Limb (tissue), 2 donors: Measurements from ENCODE around the gene ING3.

ENCODE experiments used
- DNase-seq, 2 donors: peaks; one replicate each; pipeline ENCODE4 v3.0.0-alpha.2; 2016; ENCODE audit errors: extremely low spot score in 2 of 2

Gene ING3

GRCh38 chr7:120988591-120989256, 38.1 kb downstream of the ING3 start, which contains the start of gene CPED1:
Gene CPED1 (plus strand): TSS chr7:120988711. CDS start chr7:120989622, 911 bp downstream.
- peak in 1 of 2 donors; percentile 79 for DNase-seq

DNA sequence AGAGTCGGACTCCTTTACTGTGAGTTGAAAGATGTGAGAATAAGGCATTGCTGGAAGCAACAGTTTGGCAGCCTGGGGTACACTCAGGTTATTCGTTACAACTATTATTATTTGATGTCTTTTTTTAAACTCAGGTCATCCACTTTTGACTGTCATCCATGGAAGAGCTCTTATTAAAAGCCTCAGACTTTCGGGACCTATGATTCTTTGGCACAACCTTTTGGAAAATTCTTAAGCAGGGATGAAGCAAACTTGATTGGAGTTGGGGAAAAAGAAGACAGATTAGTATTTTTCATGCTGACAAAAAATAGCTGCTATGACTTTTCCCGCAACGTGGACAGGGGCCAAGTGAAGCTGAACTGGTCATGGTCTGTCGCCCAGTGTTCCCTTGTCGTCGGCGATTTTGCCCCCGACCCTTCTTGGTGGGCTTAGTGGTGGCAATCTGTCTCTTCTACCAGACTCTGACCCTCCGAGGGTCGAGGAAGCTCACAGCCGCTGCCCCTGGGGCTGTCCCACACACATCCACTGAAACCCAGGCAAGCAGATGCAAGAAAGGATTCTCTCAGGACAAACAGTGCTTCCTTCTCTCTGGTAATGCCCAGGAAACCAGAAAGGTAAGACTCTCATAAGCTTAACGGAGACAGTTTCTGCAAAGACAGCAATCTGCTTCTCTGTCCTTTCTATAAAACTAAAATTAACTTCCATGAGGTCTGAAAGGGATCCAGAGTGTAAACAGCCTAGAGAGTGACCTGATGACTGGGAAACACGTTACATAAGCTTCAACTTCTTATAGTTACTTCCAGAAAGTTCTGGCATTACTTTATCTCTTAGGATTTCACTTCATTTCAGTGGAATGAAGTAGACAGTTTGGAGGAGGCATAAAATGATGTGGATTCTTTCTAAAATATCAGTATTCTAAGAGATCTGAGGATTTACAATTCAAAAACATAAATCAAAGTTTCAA, 39.0 kb downstream of the ING3 start:
- DNase-seq: peak in 1 of 2 donors; percentile 50

GRCh38 chr7:120990468-120991118, 40.0 kb downstream of the ING3 start:
- DNase-seq: no peak

GRCh38 chr7:120991161-120991560, 40.6 kb downstream of the ING3 start:
- no peak for DNase-seq

GRCh38 chr7:120991581-120991980, 41.0 kb downstream of the ING3 start:
- DNase-seq: no peak

DNA sequence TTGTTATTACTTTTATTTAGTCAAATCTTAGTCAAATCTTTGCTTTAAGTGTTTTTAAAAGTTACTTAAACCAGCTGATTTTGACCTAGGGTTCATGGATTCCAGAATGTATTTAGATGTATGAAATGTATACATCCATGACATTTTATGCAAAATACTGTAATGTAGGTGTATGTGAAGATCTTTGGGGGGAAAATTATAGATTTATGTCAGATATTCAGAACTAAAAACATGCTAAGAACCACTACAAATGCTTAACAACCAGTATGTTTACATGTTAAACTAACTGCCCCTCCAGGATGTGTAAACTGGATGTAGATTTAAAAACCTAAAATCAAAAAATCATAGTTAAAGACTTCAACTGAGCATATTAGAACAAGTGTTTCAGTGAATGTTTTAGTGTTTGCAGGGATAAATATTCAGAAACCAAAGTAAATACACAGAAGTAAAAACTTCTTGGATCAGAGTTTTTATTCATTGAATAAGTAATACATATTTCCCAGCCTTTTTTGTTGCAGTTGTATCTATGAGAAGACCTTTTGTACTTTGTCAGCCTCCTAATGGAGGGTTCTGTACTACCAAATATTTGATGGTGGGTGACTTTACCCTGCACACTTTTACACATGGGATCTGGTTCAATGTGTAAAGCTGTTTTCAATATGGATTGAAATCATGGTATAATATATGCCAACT, 41.8 kb downstream of the ING3 start:
- no peak for DNase-seq

DNA sequence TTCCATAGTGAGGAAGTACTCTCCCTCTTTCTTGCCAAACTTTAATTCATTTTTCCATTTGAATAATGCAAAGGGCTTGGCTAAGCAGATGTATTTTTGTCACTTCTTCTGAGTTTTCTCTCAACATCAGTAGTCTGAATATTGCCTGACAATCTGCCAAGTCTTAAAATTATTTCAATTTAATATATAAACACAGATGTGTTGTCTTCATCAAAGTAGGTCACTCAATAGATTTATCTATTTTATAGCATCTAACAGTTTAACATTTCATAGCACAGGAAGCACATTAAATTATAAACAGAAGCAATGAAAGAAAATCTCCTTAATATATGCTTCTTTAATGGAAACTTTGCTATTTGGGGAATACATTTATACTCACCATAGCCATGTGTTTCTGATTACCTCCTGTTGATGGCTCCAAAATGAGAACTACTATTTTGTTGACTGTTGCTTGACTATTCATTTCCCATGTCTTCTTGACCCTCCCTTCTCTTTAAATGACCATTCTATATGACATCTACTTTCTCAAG, 42.5 kb downstream of the ING3 start:
- peak in 1 of 2 donors; percentile 86 for DNase-seq

GRCh38 chr7:120993553-120994191, 43.1 kb downstream of the ING3 start:
- DNase-seq: no peak

- DNase-seq: no peak
Measured at GRCh38 chr7:120994512-120995410, 44.2 kb downstream of the ING3 start.

- DNase-seq: no peak
Measured at GRCh38 chr7:120995654-120996053, 45.1 kb downstream of the ING3 start.

DNA sequence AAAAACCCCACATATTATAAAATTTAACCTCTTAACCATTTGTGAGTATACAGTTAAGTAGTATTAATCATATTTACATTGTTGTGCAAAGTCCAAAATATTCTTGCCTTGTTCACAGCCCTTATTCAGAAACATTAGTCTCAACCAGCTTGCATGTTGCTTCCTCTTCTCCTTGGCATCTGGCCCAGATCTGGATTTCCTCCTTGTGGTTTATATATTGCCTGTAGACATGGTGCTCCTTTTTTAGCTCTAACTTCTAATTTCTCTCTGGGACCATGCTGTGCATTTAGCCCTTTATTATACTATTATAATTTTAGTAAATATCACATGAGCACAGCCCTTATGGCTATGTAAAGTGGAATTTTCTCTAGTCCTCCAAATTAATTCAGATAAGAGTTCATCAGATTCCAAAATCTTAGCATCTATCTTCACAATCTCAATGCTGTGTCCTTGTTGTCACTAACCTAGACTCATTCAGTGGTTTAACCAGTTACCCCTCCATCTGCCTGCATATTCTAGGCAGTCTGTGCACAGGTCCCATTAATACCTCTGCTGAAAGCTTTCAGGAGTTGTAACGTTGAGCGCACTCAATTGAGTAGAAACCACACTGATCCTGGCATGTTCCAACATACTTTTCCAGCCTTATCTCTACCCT, 45.9 kb downstream of the ING3 start:
- peak; percentile 43 to 80 for DNase-seq

DNA sequence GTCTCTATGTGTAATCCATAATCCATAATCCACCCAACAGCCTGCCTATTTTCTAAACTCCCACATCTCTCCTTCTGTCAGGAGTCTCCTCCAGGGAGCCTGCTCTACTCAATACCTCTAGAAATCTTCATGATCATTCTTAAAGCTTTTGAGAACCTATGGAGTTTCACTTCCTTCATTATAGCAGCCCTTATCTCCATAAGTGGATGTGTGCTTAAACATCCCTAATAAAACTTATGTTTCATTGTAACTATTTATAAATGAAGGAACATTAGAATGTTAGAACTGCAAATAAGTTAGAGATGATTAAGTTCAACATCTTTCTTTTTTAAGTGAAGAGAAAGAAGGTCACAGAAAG, 46.4 kb downstream of the ING3 start:
- DNase-seq: no peak

DNA sequence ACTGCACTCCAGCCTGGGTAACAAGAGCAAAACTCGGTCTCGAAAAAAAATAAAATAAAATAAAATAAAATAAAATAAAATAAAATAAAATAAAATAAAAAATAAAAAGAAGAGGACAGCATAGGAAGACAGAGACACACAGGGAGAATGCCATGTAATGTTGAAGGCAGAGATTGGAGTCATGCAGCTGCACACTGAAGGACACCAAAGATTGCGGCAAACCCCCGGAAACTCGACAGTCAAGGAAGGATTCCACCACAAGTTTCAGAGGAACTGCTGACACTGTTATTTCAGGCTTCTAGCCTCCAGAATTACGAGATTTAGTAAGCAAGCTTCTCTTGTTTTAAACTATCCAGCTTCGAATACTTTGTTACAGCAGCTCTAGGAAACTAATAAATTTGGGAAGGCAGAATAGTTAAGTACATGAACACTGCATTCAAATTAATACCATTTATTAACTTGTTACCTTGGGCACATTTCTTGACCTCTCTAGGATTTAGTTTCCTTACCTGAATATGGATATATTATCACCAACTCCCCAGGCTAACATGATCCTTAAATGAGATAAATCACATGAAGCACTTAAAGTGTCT, 47.4 kb downstream of the ING3 start:
- no peak for DNase-seq

DNA sequence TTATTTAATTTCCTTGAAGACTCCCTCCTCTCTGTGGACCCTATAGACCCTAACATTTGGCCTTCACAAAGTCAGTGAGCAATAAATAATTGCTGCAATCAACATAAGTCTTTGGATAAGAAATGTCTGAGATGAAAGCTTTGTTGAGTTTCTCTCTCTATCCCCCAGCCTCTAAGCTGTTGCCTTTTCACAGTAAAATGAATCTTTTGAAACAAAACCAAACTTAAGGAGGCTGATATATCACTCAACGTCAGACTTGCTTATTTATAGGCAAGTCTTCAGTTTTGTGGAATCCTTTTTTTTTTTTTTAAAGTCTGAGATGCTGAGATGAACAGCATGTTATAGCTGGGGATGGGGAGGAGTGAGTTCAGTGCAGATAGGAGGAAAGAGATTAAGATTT, 47.9 kb downstream of the ING3 start:
- DNase-seq: no peak

DNA sequence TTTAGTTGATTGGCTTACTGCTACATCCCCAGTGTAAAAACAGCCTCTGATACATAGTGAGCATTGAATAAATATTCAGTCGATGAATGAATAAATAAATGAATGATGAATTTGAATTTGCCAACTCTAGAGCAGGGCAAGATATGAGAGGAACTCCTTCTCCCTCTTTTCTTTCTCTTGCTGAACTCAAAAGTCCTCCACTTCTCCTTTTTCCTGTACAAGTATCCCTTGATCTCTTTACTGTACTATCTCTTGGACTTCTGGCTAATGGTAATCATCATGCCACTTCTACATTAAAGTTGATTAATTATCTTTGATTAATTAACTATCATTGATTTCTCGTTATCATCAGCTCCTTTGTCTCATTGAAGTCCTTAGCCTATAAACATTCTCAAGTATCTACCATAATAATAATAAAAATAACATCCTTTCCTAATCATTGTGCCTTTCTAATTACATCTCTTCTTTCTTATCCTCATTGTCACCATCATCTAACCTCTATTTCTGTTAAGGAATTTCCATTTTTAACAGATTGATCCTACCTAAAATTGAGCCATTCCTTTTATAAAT, 48.5 kb downstream of the ING3 start:
- DNase-seq: no peak

DNA sequence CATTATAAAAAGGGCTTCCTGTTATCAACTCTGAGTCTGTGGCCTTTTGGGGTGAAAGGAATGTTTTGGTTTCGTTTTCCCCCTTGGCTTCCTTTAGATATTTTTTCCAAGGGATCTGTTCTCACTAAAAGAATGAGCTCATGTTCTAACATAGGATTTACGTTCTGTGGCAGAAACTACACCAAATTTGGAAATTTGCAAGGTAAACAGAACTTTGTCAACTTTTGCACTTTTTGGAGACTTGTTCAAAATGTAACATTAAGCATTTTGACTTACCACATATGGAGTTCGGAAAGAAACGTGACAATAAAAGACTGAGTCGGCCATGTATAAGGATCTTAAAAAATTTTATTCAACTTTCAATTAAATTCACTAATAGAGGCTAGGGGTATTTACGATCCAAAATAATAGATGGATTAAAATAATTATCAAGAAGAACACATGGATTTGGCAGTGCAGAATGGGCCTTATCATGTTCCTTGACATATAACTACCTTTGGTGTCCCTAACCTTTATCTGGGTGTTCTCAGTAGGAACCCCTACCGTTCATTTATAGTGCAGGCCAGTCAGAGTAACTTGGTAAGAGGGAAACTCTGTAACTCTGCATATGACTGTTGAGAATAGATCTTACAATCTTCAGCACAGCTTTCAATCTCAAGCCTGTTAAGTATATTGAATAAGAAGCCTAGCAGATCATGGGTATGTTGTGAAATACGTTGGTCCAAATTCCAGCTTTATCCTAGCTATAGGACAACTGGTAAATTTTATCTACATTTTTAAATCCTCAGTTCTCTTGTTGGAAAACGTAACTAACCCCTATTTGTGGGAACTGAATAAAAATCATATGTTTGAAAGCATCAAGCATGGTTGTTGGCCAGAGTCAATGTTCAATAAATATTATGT, 49.8 kb downstream of the ING3 start:
- DNase-seq: no peak

GRCh38 chr7:121001234-121001906, 50.8 kb downstream of the ING3 start:
- no peak for DNase-seq
